GM21390 (cell line): ENCODE data around the gene DCAF15.

Source experiments
- ATAC-seq: cut with Tn5 transposase; IDR thresholded peaks from one replicate; pipeline ENCODE4 v1.9.1; 2021; ENCODE audit not compliant: unreplicated experiment

Gene DCAF15

DNA sequence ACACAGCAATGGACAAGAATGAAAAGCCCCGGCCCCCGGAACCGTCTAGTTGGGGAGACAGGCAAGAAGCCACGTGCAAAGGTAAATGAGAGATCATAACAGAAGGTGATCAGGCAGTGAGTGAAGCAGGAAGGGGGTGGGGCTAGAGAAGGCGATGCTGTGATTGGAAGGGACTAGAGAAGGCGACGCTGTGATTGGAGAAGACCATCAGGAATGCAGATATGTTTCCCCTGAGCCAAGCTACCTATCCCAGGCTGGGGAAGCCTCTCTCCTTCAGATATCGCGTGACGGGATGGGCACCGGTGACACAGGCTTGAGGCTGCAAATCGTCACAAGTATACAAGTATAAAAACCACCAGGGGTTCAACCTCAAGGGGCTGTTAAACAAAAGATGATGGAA is 21.8 kb downstream of the DCAF15 start:
- no peak for ATAC-seq

DNA sequence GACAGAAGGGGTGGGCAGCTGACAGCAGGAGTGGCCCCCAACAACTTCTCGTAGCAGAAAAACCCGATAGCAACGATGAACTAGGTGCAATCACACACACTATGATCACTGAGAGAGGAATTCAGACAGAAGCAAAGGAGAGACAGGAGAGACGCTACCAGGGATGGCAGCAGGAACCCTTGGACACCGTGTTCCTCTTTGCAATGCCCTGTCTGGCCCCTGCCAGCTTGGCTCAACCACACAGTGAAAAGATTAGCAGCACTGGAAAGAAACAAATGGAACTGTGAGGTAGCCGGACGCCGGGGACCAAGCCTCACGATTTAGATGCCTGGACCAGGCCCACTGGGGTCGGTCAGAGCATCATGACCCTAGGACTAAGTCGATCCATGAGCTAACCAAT is 23.6 kb downstream of the DCAF15 start:
- no peak for ATAC-seq

DNA sequence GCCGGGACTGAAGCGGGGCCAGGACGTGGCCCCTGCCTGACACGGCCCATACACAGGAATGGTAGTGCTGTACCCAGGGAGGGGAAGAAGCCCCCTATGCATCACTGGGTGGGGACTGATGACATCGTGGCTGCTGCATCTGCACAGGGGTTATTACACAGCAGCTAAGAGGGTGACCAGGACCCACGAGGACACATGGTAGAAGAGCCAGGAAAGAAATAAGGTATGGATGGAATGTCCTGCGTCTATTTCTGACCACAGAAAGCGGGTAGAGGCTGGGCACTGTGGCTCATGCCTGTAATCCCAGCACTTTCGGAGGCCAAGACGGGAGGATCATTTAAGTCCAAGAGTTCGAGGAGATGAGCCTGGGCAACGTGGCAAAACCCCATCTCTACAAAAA is 24.1 kb downstream of the DCAF15 start:
- ATAC-seq, result no peak

DNA sequence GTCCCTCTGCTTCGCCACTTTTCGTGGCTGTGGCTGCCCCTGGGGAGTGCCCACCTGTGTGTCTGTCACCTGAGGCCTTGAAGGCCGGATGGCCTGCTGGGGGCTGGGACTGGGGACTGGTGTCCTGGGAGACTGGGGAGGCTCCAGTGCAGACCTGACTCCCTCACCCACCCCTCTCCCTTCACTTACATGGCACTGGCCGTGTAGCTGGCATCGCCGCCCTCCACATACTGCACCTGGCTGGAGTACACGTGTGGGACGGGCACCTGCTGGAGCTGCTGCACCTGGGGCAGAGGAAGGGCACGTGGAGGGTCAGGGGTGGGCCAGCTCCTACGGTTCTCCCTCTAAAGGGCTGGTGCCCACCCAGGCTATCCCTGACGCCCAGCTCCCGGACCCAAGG is 25.5 kb downstream of the DCAF15 start:
- no peak for ATAC-seq

DNA sequence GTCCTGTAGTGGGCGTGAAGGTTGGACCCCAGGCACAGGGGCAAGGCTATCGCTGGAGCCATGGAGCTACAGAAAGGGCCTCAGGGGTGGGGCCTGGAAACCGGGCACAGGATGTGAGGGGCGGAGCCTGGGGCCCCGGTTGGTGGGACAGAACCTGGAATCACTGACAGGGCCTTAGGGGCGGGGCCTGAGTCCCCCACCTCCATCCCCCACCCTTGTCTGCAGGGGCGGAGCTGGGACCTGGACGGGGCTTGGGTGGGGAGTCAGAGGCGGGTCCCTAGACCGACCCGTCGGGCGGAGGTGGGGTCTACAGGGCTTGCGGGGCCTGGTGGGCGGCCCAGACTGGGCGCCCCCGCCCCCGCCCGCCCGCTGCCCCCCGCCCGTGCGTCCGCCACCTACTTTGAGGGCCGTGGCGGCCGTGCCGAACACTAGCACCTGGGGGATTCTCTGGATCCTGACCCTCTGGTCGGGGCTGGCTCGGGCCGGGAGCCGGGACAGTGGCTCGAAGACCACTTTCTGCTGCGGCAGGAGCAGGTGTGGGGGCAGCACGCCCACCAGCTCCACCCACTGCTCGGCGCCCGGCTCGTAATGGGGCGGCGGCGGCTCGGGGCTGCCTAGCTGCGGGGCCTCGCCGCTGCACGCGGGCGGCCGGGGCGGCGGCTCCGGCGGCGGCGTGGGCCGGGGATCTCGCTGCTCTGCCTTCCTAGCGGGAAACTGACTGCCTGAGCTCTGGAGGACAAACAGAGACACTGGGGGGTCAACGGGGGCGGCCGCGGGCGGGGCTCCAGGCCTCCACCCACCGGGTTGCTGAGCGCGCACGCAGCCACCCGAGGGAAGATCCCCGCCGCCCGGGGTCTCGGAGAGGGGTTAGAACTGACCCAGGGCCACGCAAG is 26.3 kb downstream of the DCAF15 start:
- ATAC-seq, result no peak

DNA sequence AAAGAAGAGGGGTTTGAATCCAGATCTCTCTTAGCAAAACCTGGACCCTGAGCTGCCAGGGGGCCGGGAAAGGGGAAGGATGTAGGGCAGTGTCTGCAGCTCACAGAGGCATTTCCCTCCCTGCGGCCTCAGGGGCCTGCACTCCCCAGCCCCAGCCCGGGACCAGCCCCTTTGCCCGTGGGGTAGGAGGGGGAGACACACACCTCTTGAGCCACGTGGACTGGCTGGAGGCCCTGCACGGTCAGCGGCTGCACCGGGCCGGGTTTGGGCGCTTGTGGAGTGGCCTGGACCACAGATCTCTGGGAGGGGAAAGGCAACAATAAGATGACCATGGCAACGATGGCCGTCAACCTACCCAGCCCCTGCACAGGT is 26.9 kb downstream of the DCAF15 start:
- ATAC-seq, result no peak

DNA sequence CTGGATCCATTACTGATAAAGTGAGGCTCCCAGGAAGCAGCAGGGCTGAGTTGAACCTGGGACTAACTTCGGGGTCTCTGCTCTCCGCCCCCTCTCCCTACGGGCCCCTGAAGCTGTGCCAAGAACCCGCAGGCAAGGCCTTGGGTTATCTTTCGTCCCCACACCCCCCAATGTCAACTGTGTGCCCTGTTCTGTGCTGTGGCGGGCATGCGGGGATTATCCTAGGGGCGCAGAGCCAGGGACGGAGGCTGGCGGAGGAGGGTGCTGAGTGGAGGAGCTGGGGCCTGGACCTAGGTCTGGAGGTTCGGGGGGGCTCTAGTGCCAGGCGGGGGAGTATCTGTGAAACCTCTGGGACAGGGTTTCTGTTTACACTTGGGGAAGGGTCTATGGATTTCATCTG is 27.4 kb downstream of the DCAF15 start:
- ATAC-seq, result no peak

DNA sequence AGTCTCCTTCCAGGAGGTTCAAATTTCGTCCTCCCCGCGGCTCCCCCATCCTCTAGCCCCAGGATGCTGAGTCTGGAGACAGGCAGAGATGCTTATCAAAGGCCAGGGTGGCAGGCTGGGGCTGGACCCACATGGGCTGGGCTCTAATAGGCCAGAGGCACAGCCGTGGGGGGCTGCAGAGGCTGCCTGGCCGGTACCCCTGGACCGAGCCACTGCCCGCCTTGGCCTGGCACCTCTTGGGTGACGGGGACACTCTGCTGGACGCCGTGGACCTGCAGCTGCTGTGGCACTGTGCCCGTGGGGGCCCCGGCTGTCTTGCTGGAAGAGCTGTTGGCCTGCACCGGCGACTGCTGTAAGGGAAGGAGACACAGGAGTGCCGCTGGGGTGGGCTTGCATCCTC is 28.0 kb downstream of the DCAF15 start:
- ATAC-seq, result no peak

DNA sequence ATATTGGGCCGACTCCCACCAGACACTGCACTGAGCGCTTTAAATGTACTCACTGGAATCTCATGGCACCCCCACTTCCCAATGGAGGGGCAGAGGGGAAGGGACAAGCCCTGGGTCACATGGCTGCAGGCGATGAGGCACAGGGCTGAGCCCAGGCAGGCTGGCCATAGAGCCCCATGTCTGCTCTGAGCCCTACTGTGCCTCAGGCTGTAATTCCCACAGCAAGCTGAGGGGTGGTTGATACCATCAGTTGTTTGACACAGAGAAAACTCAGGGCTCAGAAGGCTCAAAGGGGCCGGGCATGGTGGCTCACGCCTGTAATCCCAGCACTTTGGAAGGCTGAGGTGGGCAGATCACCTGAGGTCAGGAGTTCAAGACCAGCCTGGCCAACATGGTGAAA is 28.7 kb downstream of the DCAF15 start:
- ATAC-seq, result no peak

DNA sequence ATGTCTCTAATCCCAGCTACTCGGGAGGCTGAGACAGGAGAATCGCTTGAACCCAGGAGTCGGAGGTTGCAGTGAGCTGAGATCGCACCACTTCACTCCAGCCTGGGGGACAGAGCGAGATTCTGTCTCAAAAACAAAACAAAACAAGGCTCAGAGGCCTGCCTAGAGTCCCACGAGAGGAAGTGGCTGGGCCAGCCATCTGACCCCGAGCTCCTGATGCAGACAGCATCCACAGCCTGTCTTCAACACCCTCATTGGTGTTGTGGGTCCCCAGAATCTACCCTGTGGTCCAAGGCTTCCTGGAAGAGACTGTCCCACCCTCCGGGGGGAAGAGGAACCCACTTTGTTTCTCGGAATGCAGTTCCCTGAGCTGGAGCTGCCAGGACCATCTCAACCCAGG is 29.2 kb downstream of the DCAF15 start:
- no peak for ATAC-seq

DNA sequence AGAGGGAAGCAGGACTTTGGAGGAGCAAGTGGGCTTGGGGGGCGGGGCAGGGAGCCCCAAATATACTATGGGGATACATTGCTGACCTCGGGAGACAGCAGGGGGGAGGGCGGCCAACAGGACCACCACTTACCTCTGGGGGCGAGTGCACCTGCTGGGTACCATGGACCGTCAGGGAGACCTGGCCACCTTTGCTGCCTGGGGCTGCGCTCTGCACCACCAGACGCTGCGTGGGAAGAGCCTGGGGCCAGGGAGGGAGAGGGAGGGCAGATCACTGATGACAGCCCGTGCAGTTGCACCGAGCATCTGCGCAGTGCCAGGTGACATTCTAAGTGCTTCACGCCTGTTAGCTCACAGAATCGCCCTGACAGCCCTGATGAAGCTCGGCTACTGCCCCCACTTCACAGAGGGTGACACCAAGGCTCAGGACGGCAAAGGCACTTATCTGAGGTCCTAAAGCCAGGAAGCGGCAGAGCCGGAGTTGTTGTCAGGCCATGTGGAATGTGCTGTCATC is 29.7 kb downstream of the DCAF15 start:
- ATAC-seq, result no peak

DNA sequence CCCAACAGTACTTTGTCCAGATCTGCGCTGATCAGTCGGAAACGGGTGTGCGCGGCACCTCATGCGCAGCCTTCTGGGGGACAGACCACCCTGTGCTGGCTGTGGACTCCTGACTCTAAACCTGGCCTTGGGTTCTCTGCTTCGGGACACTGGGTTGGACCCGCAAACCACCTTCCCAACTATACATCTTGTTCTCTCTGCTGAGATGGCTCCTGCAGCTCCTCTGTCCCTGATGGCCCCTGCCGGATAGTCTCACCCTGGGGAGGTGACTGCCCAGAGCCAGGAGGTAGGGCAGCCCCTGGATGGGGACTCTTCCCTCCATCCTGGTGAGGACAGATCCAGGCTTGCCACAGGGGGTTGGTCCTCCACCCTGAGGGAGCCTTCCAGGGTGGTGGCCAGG is 30.5 kb downstream of the DCAF15 start:
- ATAC-seq, result no peak

DNA sequence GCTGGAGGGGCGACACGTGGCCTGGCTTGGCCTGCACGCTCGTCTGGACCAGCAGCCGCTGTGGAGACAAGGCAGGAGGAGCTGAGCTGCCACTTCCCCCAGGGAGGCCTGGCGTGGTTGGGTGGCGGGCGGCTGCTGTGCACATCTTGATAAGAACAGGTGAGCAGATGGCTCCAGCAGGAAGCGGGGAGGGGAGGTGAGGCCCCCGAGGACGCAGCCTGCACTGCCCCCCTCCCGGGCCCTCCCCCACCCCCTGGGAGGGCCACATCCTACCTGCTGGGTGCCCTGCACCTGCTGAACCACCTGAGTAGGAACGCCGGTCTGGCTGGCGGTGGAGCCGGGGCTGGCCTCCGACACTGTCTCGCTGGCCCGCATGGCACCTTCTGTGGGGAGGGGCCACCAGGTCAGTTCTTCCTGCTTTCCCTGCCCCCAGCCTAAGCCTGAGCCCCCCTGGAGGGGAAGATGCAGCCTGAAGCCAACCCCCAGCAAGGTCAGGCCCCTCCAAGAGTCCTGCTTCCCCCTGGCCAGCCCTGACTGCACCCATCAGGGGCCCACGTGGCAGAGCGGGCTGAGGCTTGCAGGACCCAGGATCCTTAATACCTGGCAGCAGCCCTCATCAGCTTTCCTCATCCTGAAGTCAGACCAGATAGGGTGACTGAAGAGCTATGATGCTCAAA is 31.0 kb downstream of the DCAF15 start:
- no peak for ATAC-seq

DNA sequence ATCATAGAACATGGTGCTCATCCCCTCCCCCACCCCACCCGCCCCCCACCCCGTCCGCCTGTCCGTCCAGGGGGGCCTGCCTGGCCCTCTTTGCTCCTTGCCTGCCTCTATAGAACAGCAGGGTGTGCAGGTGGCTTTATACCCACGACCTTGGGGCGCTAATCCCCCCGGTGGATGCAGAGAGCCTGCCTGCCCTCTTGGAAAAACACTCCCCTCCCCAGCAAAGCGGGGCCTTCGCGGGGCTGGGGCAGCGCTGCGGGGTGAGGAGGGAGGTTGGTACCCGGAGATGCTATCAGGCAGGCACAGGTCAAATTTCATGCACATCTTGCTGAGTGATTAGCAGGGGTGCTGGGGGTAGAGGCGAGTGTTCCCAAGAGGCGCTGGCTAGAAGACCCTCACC is 31.9 kb downstream of the DCAF15 start:
- no peak for ATAC-seq

DNA sequence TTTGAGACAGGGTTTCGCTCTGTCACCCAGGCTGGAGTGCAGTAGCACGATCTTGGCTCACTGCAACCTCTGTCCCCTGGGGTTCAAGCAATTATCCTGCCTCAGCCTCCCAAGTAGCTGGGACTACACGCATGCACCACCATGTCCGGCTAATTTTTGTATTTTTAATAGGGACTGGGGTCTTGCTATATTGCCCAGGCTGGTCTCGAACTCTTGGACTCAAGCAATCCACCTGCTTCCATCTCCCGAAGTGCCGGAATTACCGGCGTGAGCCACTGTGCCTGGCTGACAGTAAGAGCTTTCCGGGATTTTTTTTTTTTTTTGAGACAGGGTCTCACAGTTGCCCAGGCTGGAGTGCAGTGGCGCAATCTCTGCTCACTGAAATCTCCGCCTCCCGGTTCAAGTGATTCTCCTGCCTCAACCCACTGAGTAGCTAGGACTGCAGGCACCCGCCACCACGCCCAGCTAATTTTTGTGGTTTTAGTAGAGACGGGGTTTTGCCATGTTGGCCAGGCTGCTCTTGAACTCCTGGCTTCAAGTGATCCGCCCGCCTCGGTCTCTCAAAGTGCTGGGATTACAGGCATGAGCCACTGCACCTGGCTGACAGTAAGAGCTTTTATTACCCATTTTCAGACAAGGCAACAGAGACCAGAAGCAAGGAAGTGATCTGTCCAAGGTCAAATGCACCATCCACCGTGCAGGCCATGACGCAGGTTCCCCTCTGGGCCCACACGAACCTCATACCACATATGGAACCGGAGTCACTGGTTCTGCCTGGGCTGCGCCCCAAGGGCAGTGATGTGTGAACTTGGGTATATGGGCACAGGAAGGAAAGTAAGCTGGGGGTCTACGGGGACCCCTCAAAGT is 32.8 kb downstream of the DCAF15 start:
- no peak for ATAC-seq

DNA sequence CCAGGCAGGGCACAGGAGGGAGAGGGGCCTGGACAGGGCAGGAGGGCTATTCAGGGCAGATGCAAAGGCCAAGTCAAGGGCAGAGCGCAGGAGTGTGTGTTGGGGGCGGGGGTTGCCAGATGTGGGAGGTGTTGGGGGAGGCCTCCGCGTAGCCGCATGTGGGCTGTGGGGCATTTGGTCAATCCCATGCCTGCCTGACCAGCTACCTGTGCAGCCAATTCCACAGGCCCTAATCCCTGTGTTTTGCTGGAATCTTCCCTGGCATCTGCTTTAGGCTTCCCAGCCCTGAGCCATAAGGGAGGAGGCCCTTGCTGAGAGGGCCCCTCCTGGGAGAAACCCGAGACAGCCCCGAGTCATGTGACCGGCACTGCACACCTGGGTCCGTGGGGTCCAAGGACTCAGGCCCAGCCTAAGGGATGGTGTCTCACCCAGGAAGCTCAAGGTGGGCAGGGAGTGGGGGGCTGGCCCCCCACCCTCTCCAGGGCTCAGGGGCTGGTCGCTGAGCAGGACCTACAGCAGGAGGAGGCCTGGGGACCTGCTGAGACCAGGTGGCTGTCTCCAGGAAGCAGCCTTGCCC is 33.5 kb downstream of the DCAF15 start:
- ATAC-seq, result peak; percentile 11

DNA sequence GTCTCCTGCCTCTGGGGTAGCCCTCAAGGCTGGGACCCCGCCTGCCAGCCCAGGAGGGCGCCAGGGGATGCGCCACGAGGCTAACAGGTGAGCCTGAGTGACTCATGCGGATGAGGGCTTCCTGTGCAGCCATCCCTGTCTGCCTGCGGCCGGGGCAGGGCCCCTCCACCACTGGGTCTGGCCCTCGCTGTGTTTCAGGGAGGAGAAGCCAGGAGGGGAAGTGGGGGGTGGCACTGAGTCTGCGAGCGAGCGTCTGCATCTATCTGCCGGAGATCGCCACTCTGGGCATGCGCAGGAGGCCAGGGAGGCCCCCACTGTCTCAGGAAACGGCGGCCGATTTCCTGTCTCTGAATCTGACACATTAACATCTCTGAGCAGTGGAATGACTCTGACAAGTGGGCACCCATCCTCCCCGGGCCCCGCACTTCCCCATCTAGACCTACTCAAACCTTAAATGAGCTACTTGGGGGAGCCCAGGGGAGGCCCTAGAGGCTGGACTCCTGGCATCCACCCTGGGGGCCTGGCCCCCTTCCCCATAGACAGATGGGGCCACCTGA is 34.1 kb downstream of the DCAF15 start:
- peak; percentile 79 for ATAC-seq

DNA sequence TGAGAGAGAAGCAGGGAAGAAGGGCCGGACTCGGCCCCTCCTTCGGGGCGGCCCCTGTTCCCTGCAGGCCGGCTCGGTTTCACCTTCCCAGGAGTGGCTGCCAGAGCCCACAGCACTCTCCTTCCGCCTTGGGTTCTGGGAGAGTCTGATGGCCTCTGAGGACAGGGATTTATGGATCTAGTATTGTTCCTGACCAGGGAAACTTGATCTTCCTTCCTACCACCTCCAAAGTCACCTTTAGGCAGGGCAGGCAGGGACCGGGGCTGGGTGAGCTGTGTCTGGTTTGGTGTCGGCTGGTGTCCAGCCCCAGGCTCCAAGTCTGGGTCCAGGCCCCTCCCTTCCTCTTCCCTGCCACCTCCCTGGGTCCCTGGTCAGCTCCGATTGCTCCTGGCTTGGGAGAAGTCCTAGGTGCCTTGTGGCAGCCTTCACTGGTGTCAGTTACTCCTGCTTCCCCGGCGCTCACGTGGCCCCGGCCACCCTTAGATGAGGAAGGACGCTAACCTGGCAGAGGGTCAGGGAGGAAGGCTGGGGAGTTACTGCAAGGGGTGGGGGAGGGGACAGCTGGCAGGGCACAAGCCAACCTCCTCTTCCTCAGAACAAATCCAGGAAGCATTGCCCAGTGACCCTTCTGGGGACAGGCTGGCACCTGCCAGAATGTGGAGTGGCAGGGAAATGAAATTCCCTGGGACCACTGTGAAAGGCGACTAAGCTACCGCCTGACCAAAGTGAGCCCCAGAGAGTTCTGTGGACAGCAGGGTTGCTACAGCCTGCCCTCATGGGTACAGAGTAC is 35.0 kb downstream of the DCAF15 start:
- no peak for ATAC-seq

DNA sequence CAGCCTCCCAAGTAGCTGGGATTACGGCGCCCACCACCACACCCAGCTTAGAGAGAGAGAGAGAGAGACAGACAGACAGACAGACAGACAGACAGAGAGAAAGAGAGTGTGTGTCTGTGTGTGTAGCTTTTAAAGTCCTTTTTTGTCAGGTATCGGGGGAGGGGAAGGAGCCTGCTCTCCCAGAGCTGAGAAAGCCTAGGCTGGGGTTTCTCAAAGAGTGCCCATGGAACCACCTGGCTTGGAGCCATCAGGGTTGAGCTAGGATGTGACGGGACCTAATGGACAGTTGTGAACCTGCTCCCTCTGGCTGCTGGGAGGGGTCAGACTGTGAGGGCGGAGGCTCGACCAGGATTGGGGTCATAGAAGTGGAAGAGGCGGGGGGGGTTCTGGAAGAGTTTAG is 37.2 kb downstream of the DCAF15 start:
- no peak for ATAC-seq

DNA sequence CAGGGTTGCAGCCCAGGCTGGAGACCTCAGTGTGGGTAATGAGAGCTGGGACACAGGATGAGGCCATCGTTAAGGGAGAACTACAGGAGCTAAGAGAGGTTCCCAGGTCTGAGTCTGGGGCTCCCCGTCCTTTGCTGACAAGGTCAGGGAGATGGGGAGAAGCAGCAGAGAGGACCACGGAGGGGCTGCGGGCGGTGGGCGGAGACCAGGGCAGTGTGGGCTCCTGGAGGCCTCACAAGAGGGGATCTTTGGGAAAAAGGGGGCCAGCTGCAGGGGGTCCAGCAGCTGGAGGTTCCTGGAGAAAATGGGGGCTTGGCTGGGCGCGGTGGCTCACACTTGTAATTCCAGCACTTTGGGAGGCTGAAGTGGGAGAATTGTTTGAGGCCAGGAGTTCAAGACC is 37.8 kb downstream of the DCAF15 start:
- ATAC-seq, result no peak
